Endothelial cell of hepatic sinusoid (primary cell): ENCODE measurements around the gene DNAI7.

Experiments used
- in situ Hi-C: cut with HindIII; loops from 2 replicates; pipeline ENCODE4 v1.10.0; 2017; ENCODE audit warnings: low sequenced_read_pairs

Gene DNAI7

GRCh38 chr12:25107920-25108319 is 87.0 kb downstream of the DNAI7 start:
- in situ Hi-C loops, result no loop called here

GRCh38 chr12:25106818-25107217 is 88.1 kb downstream of the DNAI7 start:
- in situ Hi-C loops, result no loop called here

- in situ Hi-C loops, result no loop called here
Measured at GRCh38 chr12:25102402-25102801, 92.6 kb downstream of the DNAI7 start.

GRCh38 chr12:25101092-25101445 is 93.9 kb downstream of the DNAI7 start:
- in situ Hi-C loops, result no loop called here

- in situ Hi-C loops, result no loop called here
Measured at GRCh38 chr12:25100194-25101091, 94.5 kb downstream of the DNAI7 start.

GRCh38 chr12:25099010-25099409 is 96.0 kb downstream of the DNAI7 start:
- in situ Hi-C loops, result loop anchor here (10.0 kb wide), 1 partner anchor 104 kb away; no protein-coding TSS in a partner anchor

- in situ Hi-C loops, result loop anchor here (10.0 kb wide), 1 partner anchor 95 kb away; no protein-coding TSS in a partner anchor
Measured at GRCh38 chr12:25089738-25090137, 105.2 kb downstream of the DNAI7 start.

- in situ Hi-C loops, result no loop called here
Measured at GRCh38 chr12:25087596-25087995, 107.4 kb downstream of the DNAI7 start.

GRCh38 chr12:25084816-25085215 is 110.1 kb downstream of the DNAI7 start:
- in situ Hi-C loops, result no loop called here

- in situ Hi-C loops, result no loop called here
Measured at GRCh38 chr12:25083211-25083610, 111.7 kb downstream of the DNAI7 start.

GRCh38 chr12:25082628-25083027 is 112.3 kb downstream of the DNAI7 start:
- in situ Hi-C loops, result no loop called here

- in situ Hi-C loops, result no loop called here
Measured at GRCh38 chr12:25079393-25079792, 115.6 kb downstream of the DNAI7 start.

GRCh38 chr12:25074954-25075353 is 120.0 kb downstream of the DNAI7 start:
- in situ Hi-C loops, result no loop called here

- in situ Hi-C loops, result no loop called here
Measured at GRCh38 chr12:25074113-25074512, 120.8 kb downstream of the DNAI7 start.

- in situ Hi-C loops, result no loop called here
Measured at GRCh38 chr12:25072906-25073650, 121.9 kb downstream of the DNAI7 start.

- in situ Hi-C loops, result no loop called here
Measured at GRCh38 chr12:25071366-25071765, 123.6 kb downstream of the DNAI7 start.

GRCh38 chr12:25069224-25069623 is 125.7 kb downstream of the DNAI7 start:
- in situ Hi-C loops, result no loop called here

- in situ Hi-C loops, result no loop called here
Measured at GRCh38 chr12:25065035-25065434, 129.9 kb downstream of the DNAI7 start.

- in situ Hi-C loops, result no loop called here
Measured at GRCh38 chr12:25063873-25064628, 130.9 kb downstream of the DNAI7 start.

GRCh38 chr12:25058658-25059058 is 136.3 kb downstream of the DNAI7 start:
- in situ Hi-C loops, result loop anchor here (10.0 kb wide), 1 partner anchor 56 kb away; no protein-coding TSS in a partner anchor
